IMR-90 (cell line): ENCODE results near the gene ZNF571.

ENCODE experiments used
- BHLHE40 ChIP-seq: fragments of 150-350 bp; IDR thresholded peaks from 2 replicates; pipeline ENCODE4 v1.6.1; 2016; ENCODE audit warnings: mild to moderate bottlenecking, low read depth, low read length
- CEBPB ChIP-seq: IDR thresholded peaks from 2 replicates; pipeline ENCODE4 v1.6.1; 2012; ENCODE audit warnings: low read depth, low read length, improper control_type of control experiment
- CTCF ChIP-seq: conservative IDR thresholded peaks from 2 replicates; pipeline ENCODE4 v1.5.1; 2012; ENCODE audit warnings: mild to moderate bottlenecking, low read depth, low read length, improper control_type of control experiment
- ELK1 ChIP-seq: fragments of 150-350 bp; IDR thresholded peaks from 2 replicates; pipeline ENCODE4 v1.6.1; 2016; ENCODE audit warnings: low read depth, mild to moderate bottlenecking, low read length, moderate library complexity, borderline replicate concordance
- MAFK ChIP-seq: IDR thresholded peaks from 2 replicates; pipeline ENCODE4 v1.6.1; 2012; ENCODE audit warnings: low read depth, low read length, improper control_type of control experiment
- MXI1 ChIP-seq: IDR thresholded peaks from 2 replicates; pipeline ENCODE4 v1.6.1; 2012; ENCODE audit warnings: low read depth, mild to moderate bottlenecking, low read length, moderate library complexity, borderline replicate concordance
- NFE2L2 ChIP-seq: fragments of 150-350 bp; IDR thresholded peaks from 2 replicates; pipeline ENCODE4 v1.6.1; 2016; ENCODE audit warnings: low read depth, mild to moderate bottlenecking, low read length
- POLR2A ChIP-seq: IDR thresholded peaks from 2 replicates; pipeline ENCODE4 v1.6.1; 2012; ENCODE audit warnings: mild to moderate bottlenecking, low read depth, low read length
- RAD21 ChIP-seq: IDR thresholded peaks from 2 replicates; pipeline ENCODE4 v1.6.1; 2012; ENCODE audit warnings: low read length, improper control_type of control experiment
- RCOR1 ChIP-seq: IDR thresholded peaks from 2 replicates; pipeline ENCODE4 v1.6.1; 2012; ENCODE audit warnings: mild to moderate bottlenecking, low read length, improper control_type of control experiment; ENCODE audit not compliant: insufficient replicate concordance
- RFX5 ChIP-seq: IDR thresholded peaks from 2 replicates; pipeline ENCODE4 v1.8.0; 2012; ENCODE audit warnings: low read depth, mild to moderate bottlenecking, low read length, moderate library complexity
- SMC3 ChIP-seq: fragments of 150-350 bp; IDR thresholded peaks from 2 replicates; pipeline ENCODE4 v1.6.1; 2016; ENCODE audit warnings: low read depth, mild to moderate bottlenecking, antibody characterized with exemption, low read length, moderate library complexity
- TF ChIP-seq, protein P1 (sequence below): fragments of 150-350 bp; IDR thresholded peaks from 2 replicates; pipeline ENCODE4 v1.6.1; 2017; ENCODE audit warnings: mild to moderate bottlenecking, antibody characterized with exemption, low read length, low read depth

DNA sequence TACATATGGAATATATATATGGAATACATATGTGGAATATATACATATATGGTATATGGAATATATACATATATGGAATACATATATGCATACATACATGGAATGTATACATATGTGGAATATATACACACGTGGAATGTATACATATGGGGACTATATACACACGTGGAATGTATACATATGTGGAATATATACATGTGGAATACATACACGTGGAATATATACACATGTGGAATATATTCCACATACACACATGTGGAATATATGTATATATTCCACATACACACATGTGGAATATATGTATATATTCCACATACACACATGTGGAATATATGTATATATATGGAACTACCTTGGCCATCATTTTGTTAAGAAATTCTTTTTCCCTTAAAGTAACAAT lies 31.1 kb downstream of the ZNF571 start:
- no peak for TF ChIP-seq CTCF
- no peak for TF ChIP-seq POLR2A
- TF ChIP-seq MXI1: no peak
- TF ChIP-seq RAD21: no peak
- TF ChIP-seq, protein P1, sequence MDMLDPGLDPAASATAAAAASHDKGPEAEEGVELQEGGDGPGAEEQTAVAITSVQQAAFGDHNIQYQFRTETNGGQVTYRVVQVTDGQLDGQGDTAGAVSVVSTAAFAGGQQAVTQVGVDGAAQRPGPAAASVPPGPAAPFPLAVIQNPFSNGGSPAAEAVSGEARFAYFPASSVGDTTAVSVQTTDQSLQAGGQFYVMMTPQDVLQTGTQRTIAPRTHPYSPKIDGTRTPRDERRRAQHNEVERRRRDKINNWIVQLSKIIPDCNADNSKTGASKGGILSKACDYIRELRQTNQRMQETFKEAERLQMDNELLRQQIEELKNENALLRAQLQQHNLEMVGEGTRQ: no peak
- TF ChIP-seq BHLHE40: no peak
- TF ChIP-seq CEBPB: no peak
- TF ChIP-seq RCOR1: no peak
- TF ChIP-seq ELK1: no peak
- TF ChIP-seq SMC3: no peak
- TF ChIP-seq NFE2L2: no peak
- no peak for TF ChIP-seq MAFK
- TF ChIP-seq RFX5: no peak
